Stomach (tissue), 4 donors: ENCODE measurements around the gene ACSL3.

Experiments used
- POLR2A ChIP-seq, 4 donors: fragments of 450-650 bp; IDR thresholded peaks; one replicate each; pipeline ENCODE4 v1.6.1; 2016; ENCODE audit warnings: antibody characterized with exemption in 4 of 4, control low read depth in 2 of 4, mild to moderate bottlenecking in 1 of 4, moderate library complexity in 1 of 4
- TF ChIP-seq, protein P1 (sequence below), 7 experiments: fragments of 450-650 bp in 4 of 7; fragments of 200-600 bp in 3 of 7; sonication (generic) in 3 of 7; IDR thresholded peaks; one replicate each; pipeline ENCODE4 v1.5.1; 2016 to 2019; ENCODE audit warnings: antibody characterized with exemption in 7 of 7, control low read depth in 2 of 7, mild to moderate bottlenecking in 1 of 7

- TF ChIP-seq, protein P1, sequence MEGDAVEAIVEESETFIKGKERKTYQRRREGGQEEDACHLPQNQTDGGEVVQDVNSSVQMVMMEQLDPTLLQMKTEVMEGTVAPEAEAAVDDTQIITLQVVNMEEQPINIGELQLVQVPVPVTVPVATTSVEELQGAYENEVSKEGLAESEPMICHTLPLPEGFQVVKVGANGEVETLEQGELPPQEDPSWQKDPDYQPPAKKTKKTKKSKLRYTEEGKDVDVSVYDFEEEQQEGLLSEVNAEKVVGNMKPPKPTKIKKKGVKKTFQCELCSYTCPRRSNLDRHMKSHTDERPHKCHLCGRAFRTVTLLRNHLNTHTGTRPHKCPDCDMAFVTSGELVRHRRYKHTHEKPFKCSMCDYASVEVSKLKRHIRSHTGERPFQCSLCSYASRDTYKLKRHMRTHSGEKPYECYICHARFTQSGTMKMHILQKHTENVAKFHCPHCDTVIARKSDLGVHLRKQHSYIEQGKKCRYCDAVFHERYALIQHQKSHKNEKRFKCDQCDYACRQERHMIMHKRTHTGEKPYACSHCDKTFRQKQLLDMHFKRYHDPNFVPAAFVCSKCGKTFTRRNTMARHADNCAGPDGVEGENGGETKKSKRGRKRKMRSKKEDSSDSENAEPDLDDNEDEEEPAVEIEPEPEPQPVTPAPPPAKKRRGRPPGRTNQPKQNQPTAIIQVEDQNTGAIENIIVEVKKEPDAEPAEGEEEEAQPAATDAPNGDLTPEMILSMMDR (IDR thresholded peaks at IDR 0.05) = no peak
- TF ChIP-seq POLR2A (IDR thresholded peaks at IDR 0.05) = no peak
Observed at GRCh38 chr2:222892321-222892720, 31.5 kb downstream of the ACSL3 start.
